ENCODE results near the gene FAM20A.
"Not testable (repeated sequence)": the region's sequence is repeated elsewhere in the genome, so short reads cannot be mapped to it uniquely, and the experiment has no call there.

Gene FAM20A

DNA sequence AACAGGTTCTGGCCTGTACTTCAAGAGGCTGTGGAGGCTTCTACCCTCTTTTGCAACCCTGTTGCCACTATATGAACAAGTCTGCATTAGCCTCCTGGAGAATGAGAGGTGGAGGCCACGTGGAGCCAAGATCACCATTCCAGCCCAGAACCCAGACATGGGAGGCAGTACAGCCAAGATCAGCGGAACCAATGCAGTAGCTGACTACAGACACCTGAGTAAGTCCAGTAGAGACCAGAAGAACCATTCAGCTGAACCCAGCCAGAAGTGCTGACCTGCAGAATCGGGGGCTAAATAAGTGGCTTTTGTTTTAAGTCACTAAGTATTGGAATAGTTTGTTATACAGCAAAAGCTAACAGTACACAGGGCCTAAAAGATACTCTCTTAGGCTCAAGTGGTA, 12.1 kb downstream of the FAM20A start:
- DNase-seq (ENCODE audit: low read depth in 2 of 2): no peak

DNA sequence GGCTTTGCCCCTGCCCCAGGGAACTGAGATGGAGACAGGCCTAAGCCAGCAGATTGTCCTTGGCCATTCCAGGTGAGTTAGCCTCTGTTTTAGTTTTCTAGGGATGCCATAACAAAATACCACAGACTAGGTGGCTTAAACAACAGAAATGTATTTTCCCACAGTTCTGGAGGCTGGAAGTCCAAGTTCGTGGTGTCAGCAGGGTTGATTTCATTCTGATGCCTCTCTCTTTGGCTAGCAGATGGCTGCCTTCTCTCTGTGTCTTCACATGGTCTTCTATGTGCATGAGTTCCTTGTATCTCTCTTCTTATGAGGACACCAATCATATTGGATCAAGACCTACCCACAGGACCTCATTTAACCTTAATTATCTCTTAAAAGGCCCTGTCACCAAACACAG, 12.8 kb downstream of the FAM20A start:
- DNase-seq (ENCODE audit: low read depth in 2 of 2): no peak

DNA sequence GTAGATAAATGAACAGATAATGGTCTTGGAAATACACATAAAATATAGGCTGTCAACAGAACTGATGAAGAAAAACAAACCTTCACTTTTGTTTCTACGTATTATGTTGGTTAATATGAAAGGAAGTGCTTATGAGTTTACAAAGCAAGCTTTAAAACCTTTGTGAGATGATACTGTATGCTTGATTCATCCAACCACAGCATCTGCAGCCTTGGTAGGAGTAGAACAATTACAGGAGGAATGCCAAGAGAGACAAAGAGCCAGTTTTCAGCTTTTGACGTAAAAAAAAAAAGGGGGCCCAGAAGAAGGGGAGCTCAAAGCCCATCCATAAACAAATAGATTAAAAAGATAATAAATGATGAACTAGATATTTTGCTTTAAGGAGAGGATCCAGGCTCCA, 13.3 kb downstream of the FAM20A start:
- no peak for DNase-seq (ENCODE audit: low read depth in 2 of 2)

GRCh38 chr17:68587026-68587425, 14.1 kb downstream of the FAM20A start:
- no peak for DNase-seq (ENCODE audit: low read depth in 2 of 2)

DNA sequence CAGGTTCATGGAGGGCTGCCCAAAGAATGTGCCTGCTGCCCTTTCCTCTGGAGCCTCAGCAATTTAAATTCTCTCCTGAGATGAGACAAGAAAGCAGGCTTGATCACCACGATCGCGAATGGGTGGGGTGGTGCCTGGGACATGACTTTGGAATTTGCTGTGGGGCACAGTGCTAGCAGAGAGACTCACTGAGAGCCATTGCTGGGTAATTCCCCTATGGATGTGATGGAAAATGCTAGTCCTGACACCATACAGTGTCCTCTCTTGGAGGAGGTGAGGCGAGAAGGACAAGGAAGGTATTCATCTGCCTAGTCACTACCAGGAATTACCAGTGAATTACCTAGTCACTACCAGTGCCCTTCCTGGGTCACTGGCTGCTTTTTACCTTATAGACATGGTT, 15.5 kb downstream of the FAM20A start:
- no peak for DNase-seq (ENCODE audit: low read depth in 2 of 2)

GRCh38 chr17:68584581-68585303, 16.4 kb downstream of the FAM20A start:
- no peak for DNase-seq (ENCODE audit: low read depth in 2 of 2)

DNA sequence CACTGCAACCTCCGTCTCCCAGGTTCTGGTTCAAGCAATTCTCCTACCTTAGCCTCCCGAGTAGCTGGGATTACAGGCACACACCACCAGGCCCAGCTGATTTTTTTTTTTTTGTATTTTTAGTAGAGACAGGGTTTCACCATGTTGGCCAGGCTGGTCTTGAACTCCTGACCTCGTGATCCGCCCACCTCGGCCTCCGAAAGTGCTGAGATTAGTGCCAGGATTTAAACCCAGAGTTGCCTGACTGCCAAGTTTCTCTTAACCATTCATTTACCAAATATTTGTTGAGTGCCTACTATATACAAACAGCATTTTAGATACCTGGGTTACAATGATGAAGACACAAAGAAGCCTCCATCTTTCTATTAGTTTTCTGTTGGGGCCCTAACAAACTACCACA, 18.3 kb downstream of the FAM20A start:
- not testable (repeated sequence) for DNase-seq (ENCODE audit: low read depth in 2 of 2)

DNA sequence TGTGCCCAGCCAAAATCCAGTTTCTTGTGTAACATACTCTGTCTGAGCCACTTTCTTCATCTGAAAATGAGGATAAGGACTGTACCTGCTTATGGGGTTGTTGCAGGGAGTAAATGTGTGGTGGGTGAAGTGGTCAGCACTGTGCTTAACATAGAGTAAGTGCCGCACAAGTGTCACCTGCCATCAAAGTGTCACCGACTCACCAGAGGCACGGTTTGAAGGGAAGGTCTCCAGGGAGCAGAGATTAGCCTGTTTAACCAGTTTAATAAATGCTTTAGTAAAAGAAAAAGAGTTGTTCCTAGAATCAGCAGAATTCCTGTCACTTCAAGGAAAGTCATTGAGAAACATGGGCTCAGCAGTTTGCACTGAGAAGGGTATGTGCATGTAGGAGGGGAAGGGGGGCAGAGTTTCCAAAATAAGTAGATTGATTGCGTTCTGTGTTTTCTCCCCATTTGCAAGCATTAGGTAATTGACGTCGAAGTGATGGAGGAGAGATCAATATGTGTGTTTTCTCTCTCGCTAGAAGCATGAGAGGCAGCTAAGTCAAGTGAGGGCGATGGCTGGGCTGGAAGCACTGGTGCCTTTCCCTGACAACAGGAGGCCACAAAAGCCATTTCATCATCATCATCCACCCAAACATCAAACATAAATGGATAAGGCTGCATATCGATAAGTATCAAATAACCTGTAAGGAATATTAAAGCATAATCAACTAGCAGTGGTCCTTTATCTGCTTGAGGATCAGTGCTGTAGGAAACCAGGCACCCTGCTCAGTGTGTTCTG, 19.1 kb downstream of the FAM20A start:
- DNase-seq (ENCODE audit: low read depth in 2 of 2): no peak

DNA sequence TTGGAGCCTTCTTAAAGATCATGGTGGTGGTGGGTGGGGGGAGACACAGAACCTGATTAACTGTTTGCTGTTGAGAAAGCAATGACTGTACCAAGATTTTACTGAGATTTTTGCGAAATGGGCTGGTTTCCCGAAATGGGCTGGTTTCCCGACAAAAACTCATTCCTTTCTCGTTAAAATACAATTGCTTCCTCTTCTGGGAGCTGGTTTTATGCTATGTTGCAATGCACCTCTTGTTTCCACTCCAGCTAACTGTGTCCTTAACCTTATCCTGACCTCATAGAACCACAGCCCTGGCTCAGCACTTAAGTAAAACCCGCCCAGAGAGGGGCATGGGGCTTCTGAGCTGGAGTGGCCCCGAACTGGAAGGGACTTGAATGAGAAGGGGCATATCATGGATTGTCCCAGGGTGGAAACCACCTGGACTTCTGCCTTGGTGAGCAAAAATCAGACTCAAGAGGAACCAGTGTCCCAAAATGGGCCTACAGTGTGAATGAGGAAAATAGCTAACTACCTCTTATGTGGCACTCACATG, 20.9 kb downstream of the FAM20A start:
- DNase-seq (ENCODE audit: low read depth in 2 of 2): no peak

DNA sequence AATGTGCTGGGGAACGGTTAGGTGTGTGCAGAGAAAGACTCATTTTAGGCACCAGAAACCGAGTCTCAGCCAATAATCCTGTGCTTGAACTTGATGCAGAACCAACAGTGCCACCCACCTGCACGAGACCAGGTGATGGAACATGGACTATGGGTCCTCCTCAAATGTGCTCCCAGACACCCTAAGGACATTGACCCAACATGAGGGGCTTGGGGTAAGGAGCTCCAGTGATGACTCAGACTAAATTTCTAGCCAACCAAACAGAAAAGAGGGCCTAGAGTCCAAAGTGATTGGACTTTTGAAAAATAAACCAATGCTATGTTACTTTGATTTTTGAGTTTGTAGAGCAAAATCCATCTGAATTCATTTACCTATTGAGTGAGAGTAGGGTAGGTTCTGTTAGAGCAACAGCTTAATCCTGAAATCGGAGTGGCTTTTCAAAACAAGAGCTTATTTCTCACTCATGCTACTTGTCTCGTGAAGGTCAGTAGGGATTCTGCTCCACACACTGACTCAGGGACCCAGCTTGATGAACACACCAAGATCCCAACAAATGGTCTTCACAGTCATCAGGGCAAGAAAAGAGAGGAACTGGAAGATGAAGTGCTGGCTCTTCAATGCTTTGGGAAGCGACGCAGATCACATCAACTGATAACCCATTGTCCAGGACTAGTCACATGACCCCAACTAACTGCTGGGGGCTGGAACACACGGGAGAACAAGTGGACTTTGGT, 21.8 kb downstream of the FAM20A start:
- DNase-seq (ENCODE audit: low read depth in 2 of 2): no peak

GRCh38 chr17:68578236-68578635, 22.9 kb downstream of the FAM20A start:
- no peak for DNase-seq (ENCODE audit: low read depth in 2 of 2)

GRCh38 chr17:68577497-68577821, 23.7 kb downstream of the FAM20A start:
- DNase-seq (ENCODE audit: low read depth in 2 of 2): no peak

- no peak for DNase-seq (ENCODE audit: low read depth in 2 of 2)
Measured at GRCh38 chr17:68576811-68577496, 24.2 kb downstream of the FAM20A start.

GRCh38 chr17:68576137-68576536, 25.0 kb downstream of the FAM20A start:
- DNase-seq (ENCODE audit: low read depth in 2 of 2): no peak

DNA sequence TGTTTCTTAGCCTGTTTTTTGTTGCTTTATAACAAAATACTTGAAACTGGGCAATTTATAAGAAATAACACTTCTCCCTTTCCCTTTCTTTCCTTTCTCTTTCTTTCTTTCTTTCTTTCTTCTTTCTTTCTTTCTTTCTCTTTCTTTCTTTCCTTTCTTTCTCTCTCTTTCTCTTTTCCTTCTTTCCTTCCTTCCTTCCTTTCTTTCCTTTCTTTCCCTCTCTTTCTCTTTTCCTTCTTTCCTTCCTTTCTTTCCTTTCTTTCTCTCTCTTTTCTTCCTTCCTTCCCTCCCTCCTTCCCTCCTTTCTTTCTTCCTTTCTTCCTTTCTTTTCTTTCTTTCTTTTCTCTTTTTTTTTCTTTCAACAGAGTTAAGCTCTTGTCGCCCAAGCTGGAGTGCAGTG, 27.8 kb downstream of the FAM20A start:
- no peak for DNase-seq (ENCODE audit: low read depth in 2 of 2)

DNA sequence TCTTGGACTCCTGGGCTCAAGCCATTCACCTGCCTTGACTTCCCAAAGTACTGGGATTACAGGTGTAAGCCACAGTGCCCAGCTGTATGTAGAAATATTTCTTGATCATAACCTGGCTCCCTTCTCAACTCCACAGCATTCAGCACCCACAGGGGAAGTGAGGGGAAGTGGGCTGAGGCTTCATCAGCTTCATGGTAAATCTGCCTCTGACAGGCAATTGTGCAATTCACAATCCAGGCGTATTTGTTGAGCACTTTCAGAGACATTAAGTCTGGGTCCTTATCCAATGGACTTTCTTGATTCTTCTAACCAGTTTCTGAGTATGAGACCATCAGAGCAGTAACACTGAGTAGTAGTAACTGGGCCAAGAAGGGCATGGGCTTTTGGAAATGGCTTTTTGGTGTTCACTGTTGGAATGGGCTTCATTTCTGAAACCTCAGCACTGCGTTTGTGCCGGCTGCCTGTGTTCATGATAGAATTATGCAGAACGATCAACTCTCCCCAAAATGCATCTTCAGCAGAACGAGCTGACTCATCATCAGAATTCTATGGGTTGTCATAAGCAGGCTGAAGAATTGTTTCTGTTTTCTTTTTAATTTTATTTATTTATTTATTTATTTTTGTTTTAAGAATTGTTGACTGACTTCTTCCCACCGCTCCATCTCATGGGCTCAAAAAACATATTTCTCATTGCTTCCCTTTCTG, 28.9 kb downstream of the FAM20A start:
- no peak for DNase-seq (ENCODE audit: low read depth in 2 of 2)

GRCh38 chr17:68570526-68570925, 30.6 kb downstream of the FAM20A start:
- DNase-seq (ENCODE audit: low read depth in 2 of 2): no peak

- DNase-seq (ENCODE audit: low read depth in 2 of 2): no peak
Measured at GRCh38 chr17:68569346-68569745, 31.8 kb downstream of the FAM20A start.

- no peak for DNase-seq (ENCODE audit: low read depth in 2 of 2)
Measured at GRCh38 chr17:68568581-68568980, 32.6 kb downstream of the FAM20A start.

DNA sequence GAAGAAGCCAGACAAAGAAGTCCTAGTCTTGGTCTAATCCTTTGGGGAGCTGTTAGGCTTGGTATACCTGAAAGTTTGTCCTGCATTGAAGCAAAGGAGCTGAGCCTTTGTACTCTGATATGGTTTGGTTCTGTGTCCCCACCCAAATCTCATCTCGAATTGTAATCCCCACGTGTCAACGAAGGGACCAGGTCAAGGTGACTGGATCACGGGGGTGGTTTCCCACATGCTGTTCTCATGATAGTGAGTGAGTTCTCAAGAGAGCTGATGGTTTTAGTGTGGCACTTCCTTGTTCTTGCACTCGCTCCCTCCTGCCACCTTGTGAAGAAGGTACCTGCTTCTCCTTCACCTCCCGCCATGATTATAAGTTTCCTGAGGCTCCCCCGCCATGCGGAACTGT, 33.6 kb downstream of the FAM20A start:
- no peak for DNase-seq (ENCODE audit: low read depth in 2 of 2)

DNA sequence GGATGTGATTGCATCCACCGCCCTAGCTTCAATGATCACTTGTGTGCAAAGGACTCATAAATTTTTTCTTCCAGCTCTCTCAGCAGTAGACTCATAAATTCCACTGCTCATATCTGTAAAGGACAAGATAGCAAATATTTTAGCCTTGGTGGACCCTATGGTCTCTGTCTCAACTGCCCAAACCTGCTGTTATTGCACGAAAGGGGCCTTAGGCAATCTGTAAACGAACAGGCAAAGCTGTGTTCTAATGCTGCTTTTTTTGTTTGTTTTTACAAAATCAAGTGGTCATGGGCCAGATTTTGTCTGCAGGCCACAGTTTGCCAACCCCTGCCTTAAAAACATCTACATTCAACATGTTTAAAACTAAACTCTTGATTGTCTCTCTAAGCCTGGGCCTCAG, 34.1 kb downstream of the FAM20A start:
- DNase-seq (ENCODE audit: low read depth in 2 of 2): no peak

DNA sequence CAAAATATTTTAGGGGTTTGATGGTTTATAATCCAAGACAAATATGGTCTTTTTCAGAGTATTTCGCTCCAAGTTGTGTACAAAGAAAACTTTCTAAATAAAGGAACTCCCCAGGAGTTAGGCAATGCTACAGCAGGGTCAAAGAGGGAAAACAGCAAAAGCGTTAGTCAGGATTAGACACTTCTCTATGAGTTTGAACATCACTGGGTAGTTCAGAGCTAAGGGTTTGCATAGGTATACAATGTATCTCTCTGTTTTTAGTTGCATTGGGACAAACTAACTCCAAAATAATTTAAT, 34.8 kb downstream of the FAM20A start:
- DNase-seq (ENCODE audit: low read depth in 2 of 2): no peak
